ENCODE measurements around the gene DLG5.

DLG5 gene

GRCh38 chr10:77811831-77812430 is 114.6 kb downstream of the DLG5 start:
- DNase-seq, result no peak

GRCh38 chr10:77810446-77811335 is 115.9 kb downstream of the DLG5 start:
- no peak for DNase-seq

- DNase-seq, result no peak
Observed at GRCh38 chr10:77809336-77809735, 117.2 kb downstream of the DLG5 start.

GRCh38 chr10:77807706-77808105 is 118.8 kb downstream of the DLG5 start:
- DNase-seq, result no peak

- DNase-seq, result no peak
Observed at GRCh38 chr10:77806511-77807157, 119.9 kb downstream of the DLG5 start.

- DNase-seq, result no peak
Observed at GRCh38 chr10:77805676-77806075, 120.9 kb downstream of the DLG5 start.

GRCh38 chr10:77804371-77804770 is 122.2 kb downstream of the DLG5 start:
- no peak for DNase-seq

- peak; percentile 64 for DNase-seq
Observed at GRCh38 chr10:77801474-77802161, 124.9 kb downstream of the DLG5 start.

- no peak for DNase-seq
Observed at GRCh38 chr10:77800738-77801266, 125.8 kb downstream of the DLG5 start.

- DNase-seq, result no peak
Observed at GRCh38 chr10:77800320-77800719, 126.2 kb downstream of the DLG5 start.

GRCh38 chr10:77799352-77799751 is 127.2 kb downstream of the DLG5 start:
- peak; percentile 15 for DNase-seq

GRCh38 chr10:77798940-77799339 is 127.6 kb downstream of the DLG5 start:
- DNase-seq, result peak; percentile 33

GRCh38 chr10:77796311-77796915 is 130.1 kb downstream of the DLG5 start:
- DNase-seq, result no peak

GRCh38 chr10:77795426-77796055 is 131.0 kb downstream of the DLG5 start:
- DNase-seq, result no peak

GRCh38 chr10:77794256-77795142 is 132.1 kb downstream of the DLG5 start:
- DNase-seq, result no peak

GRCh38 chr10:77793831-77794230 is 132.7 kb downstream of the DLG5 start:
- no peak for DNase-seq

- no peak for DNase-seq
Observed at GRCh38 chr10:77792155-77792554, 134.4 kb downstream of the DLG5 start.

- no peak for DNase-seq
Observed at GRCh38 chr10:77791506-77791905, 135.0 kb downstream of the DLG5 start.

GRCh38 chr10:77789861-77790260 is 136.7 kb downstream of the DLG5 start:
- no peak for DNase-seq

GRCh38 chr10:77789016-77789415 is 137.5 kb downstream of the DLG5 start:
- no peak for DNase-seq

- no peak for DNase-seq
Observed at GRCh38 chr10:77788496-77789010, 138.0 kb downstream of the DLG5 start.
